CD4-positive, alpha-beta memory T cell (primary cell): ENCODE results near the gene IGFALS. TPM values are rescaled to one million over a fixed set of nuclear protein-coding genes. Genes with fewer than 3 reads are reported as not detected.

Experiments used
- CTCF ChIA-PET: fragments of 350-600 bp; sonication (Branson Sonifier 250); formaldehyde crosslinking; loops from one replicate; lab custom pipeline; 2021; ENCODE audit warnings: inconsistent platforms; ENCODE audit not compliant: partially characterized antibody; lab: Charles Lee
- POLR2A ChIA-PET: fragments of 350-600 bp; sonication (Branson Sonifier 250); formaldehyde crosslinking; loops from one replicate; lab custom pipeline; 2021; ENCODE audit not compliant: partially characterized antibody; lab: Charles Lee
- DNase-seq, 5 donors: peaks; one replicate each; pipeline versions ENCODE4 v3.0.0 to v3.0.0-alpha.2; 2020 to 2022; ENCODE audit warnings: mixed read lengths in 1 of 5
- H3K27ac ChIP-seq: one replicate; pipeline ENCODE4 v1.7.0; 2013; ENCODE audit warnings: low read depth, low read length
- H3K27me3 ChIP-seq: 2 replicates; pipeline ENCODE4 v1.7.0; 2013; ENCODE audit warnings: mild to moderate bottlenecking, low read length, moderate library complexity; ENCODE audit not compliant: insufficient read depth
- H3K36me3 ChIP-seq: 2 replicates; pipeline ENCODE4 v1.7.0; 2013; ENCODE audit warnings: mild to moderate bottlenecking, low read length, moderate library complexity; ENCODE audit not compliant: insufficient read depth
- H3K4me1 ChIP-seq: 2 replicates; pipeline ENCODE4 v1.7.0; 2013; ENCODE audit warnings: mild to moderate bottlenecking, low read length, moderate library complexity; ENCODE audit not compliant: insufficient read depth
- H3K4me3 ChIP-seq, 2 donors: one replicate each; pipeline ENCODE4 v1.7.0; 2013; ENCODE audit warnings: low read length in 2 of 2, mild to moderate bottlenecking in 1 of 2
- H3K9me3 ChIP-seq, 2 donors: one replicate each; pipeline ENCODE4 v1.7.0; 2013; ENCODE audit warnings: low read length in 2 of 2, control low read depth in 1 of 2; ENCODE audit not compliant: control insufficient read depth in 1 of 2
- H3K27ac Mint-ChIP-seq, 7 donors: one replicate each; pipeline ENCODE4 v1.8.0; 2020 to 2021; ENCODE audit warnings: mixed read lengths in 7 of 7, mild to moderate bottlenecking in 6 of 7, inconsistent platforms in 3 of 7, moderate library complexity in 3 of 7
- H3K27me3 Mint-ChIP-seq, 2 donors: one replicate each; pipeline ENCODE4 v1.8.0; 2020 to 2021; ENCODE audit warnings: mixed read lengths in 2 of 2
- H3K36me3 Mint-ChIP-seq, 2 donors: one replicate each; pipeline ENCODE4 v1.8.0; 2020 to 2021; ENCODE audit warnings: mixed read lengths in 2 of 2, inconsistent platforms in 1 of 2, mild to moderate bottlenecking in 1 of 2
- H3K4me1 Mint-ChIP-seq, 4 donors: one replicate each; pipeline ENCODE4 v1.8.0; 2020 to 2021; ENCODE audit warnings: mixed read lengths in 4 of 4, mild to moderate bottlenecking in 1 of 4
- H3K4me3 Mint-ChIP-seq, 8 donors: one replicate each; pipeline ENCODE4 v1.8.0; 2020 to 2021; ENCODE audit warnings: mixed read lengths in 8 of 8, mild to moderate bottlenecking in 7 of 8, moderate library complexity in 6 of 8, inconsistent platforms in 3 of 8
- H3K9me3 Mint-ChIP-seq, 8 donors: one replicate each; pipeline ENCODE4 v1.8.0; 2020 to 2021; ENCODE audit warnings: mixed read lengths in 8 of 8, mild to moderate bottlenecking in 5 of 8, inconsistent platforms in 3 of 8, moderate library complexity in 1 of 8
- intact Hi-C: fragments of 100-400 bp; cut with micrococcal nuclease; formaldehyde crosslinking; loops from one replicate; pipeline ENCODE4 v1.15.1; 2023
- polyA plus RNA-seq, 2 donors: library from polyadenylated mRNA; unstranded; fragments of 300-500 nt; fragmentation: Illumina TruSeq; gene quantifications; one replicate each; pipeline ENCODE4 v1.2.3, GENCODE V29; 2021
- total RNA-seq, 2 experiments: library from RNA; stranded (reverse); gene quantifications; one replicate each; pipeline ENCODE4 v1.2.3, GENCODE V29; 2021

Gene IGFALS
- total and polyA plus RNA-seq, 4 experiments from 2014 or later, result 0.29 to 0.36 TPM; not detected in 2

DNA sequence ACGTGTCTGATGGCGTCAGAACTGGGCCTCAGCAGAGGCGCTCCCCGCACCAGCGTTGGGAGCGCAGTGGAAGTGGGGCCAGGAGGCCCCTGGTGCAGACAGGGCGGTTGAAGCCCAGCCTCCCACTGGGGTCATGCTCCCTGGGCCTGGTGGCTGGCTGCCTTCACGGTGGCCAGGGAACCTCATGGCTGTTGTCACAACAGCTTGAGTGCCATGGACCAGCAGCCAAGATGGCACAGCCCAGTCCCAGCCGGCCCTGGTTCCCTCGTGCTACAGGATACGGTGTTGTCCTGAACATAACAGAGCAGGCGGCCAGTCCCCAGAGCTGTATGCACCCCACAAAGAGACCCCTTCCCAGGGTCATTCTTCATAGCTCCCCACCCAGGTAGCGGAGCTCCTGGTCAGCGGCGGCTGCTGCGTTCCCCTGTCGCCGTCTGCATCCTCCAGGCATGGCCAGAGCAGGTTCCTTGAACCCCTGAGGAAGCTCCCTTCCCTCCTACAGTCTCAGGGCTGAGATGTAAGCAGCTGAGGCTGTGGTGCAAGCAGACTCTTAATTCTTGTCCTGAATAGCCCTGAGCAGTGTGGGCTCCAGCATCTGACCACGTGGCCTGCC lies 51.8 kb downstream of the IGFALS start:
- Mint-ChIP-seq H3K27me3 (no peaks in the 10 kb centered on the region), H3K27ac (peak overlapping the region in 1 of 7 donors; percentile 41), H3K4me1 (no peaks in the 10 kb centered on the region), H3K4me3 (no peak overlapping the region), H3K36me3 (peaks cover 9 to 20% of the 10 kb centered on the region in 2 donors), H3K9me3 (no peaks in the 10 kb centered on the region)
- ChIA-PET CTCF (interaction anchor here (0.9 kb wide), 1 partner anchor 18 kb away, joined by 3 read pairs; no protein-coding TSS in a partner anchor), POLR2A (interaction anchor here (0.6 kb wide), 1 partner anchor 77 kb away, joined by 3 read pairs; no protein-coding TSS in a partner anchor)
- H3K9me3 ChIP-seq, result no peaks in the 10 kb centered on the region
- H3K4me3 ChIP-seq, result no peak overlapping the region
- no peaks in the 10 kb centered on the region for H3K4me1 ChIP-seq
- H3K27me3 ChIP-seq, result no peaks in the 10 kb centered on the region
- intact Hi-C loops, result loop anchor here (5.0 kb wide), 1 partner anchor 74 kb away; no protein-coding TSS in a partner anchor
- H3K36me3 ChIP-seq, result peaks cover 27% of the 10 kb centered on the region
- no peak for DNase-seq
- H3K27ac ChIP-seq, result no peak overlapping the region

DNA sequence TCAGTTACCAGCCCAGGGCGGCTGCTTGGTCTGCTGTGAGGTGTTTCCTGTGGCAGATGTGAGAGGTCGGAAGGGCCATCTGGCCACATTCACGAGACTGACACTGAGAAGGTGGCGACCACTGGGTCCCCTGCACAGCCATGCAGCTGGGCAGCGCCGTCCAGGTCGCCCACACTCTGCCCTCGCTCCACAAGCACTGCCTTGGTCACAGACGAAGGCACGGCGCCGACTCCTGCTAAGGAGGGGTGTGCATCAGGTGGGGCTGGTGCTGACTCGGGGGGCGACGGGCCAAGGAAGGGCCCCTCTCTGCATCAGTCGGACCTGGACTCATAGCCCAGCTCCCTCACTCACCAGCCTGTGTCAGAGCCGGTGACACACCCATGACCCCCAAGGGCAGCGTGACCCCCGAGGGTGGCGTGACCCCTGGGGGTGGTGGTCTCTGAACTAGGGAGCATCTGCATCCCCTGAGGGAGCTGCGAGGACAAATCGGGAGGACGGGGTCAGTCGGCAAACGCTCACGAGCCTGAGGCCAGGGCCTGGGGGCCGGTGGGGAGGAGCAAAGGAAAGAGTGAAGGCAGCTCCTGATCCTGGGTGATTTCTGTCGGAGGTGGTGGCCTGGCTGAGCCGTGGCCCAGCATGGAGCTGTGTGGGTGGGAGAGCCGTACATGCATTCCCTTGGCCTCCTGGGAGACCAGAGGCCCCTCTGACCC lies 52.6 kb downstream of the IGFALS start:
- H3K9me3 ChIP-seq, result no peaks in the 10 kb centered on the region
- H3K36me3 ChIP-seq, result peaks cover 25% of the 10 kb centered on the region
- no peaks in the 10 kb centered on the region for H3K27me3 ChIP-seq
- intact Hi-C loops, result loop anchor here (5.0 kb wide), 1 partner anchor 74 kb away; no protein-coding TSS in a partner anchor
- Mint-ChIP-seq H3K4me1 (no peaks in the 10 kb centered on the region), H3K4me3 (no peak overlapping the region), H3K36me3 (peaks cover 9 to 19% of the 10 kb centered on the region in 2 donors), H3K9me3 (no peaks in the 10 kb centered on the region), H3K27me3 (no peaks in the 10 kb centered on the region), H3K27ac (no peak overlapping the region)
- ChIA-PET CTCF (no interaction called here), POLR2A (interaction anchor here (0.6 kb wide), 1 partner anchor 77 kb away, joined by 3 read pairs; no protein-coding TSS in a partner anchor)
- DNase-seq, result peak in 1 of 5 donors; percentile 27
- no peak overlapping the region for H3K27ac ChIP-seq
- H3K4me3 ChIP-seq, result no peak overlapping the region
- H3K4me1 ChIP-seq, result no peaks in the 10 kb centered on the region

Other genes with a start within 250 kb of the IGFALS start
- gene IFT140, start 181.6 kb downstream of the IGFALS start, total RNA-seq, result 1 to 10 TPM; 5.5 to 7.3 TPM
- 1 to 10 TPM; 3.3 to 3.8 TPM for gene IFT140, start 181.6 kb downstream of the IGFALS start, polyA plus RNA-seq
- gene CRAMP1, start 181.3 kb downstream of the IGFALS start, total RNA-seq, result 10 to 100 TPM; 27.3 to 33.8 TPM
- gene CRAMP1, start 181.3 kb downstream of the IGFALS start, polyA plus RNA-seq, result 1 to 10 TPM in 1 of 2 donors, under 1 TPM in 1; 0.55 to 5.1 TPM
- gene JPT2, start 115.4 kb downstream of the IGFALS start, total RNA-seq, result 10 to 100 TPM; 38.1 to 43.1 TPM
- gene JPT2, start 115.4 kb downstream of the IGFALS start, polyA plus RNA-seq, result 10 to 100 TPM in 1 of 2 donors, 1 to 10 TPM in 1; 4.8 to 10.7 TPM
- gene MAPK8IP3, start 87.5 kb downstream of the IGFALS start, total RNA-seq, result 100 to 1,000 TPM; 238 to 248 TPM
- 1 to 10 TPM in 1 of 2 donors, under 1 TPM in 1; 0.86 to 4.6 TPM for gene MAPK8IP3, start 87.5 kb downstream of the IGFALS start, polyA plus RNA-seq
- 10 to 100 TPM; 84.2 to 88.6 TPM for gene NME3, start 22.2 kb downstream of the IGFALS start, total RNA-seq
- gene NME3, start 22.2 kb downstream of the IGFALS start, polyA plus RNA-seq, result 10 to 100 TPM; 64.1 to 70.4 TPM
- gene EME2, start 20.9 kb downstream of the IGFALS start, total RNA-seq, result 10 to 100 TPM; 32.9 to 33.1 TPM
- gene EME2, start 20.9 kb downstream of the IGFALS start, polyA plus RNA-seq, result 1 to 10 TPM in 1 of 2 donors, under 1 TPM in 1; 0.30 to 1.5 TPM
- gene MRPS34, start 20.6 kb downstream of the IGFALS start, total RNA-seq, result 10 to 100 TPM; 57.6 to 67.3 TPM
- gene MRPS34, start 20.6 kb downstream of the IGFALS start, polyA plus RNA-seq, result 100 to 1,000 TPM; 138 to 151 TPM
- gene SPSB3, start 11.1 kb downstream of the IGFALS start, total RNA-seq, result 100 to 1,000 TPM; 133 to 144 TPM
- 10 to 100 TPM; 56.6 to 72.9 TPM for gene SPSB3, start 11.1 kb downstream of the IGFALS start, polyA plus RNA-seq
- 10 to 100 TPM; 55.9 to 59.4 TPM for gene NUBP2, start 10.7 kb downstream of the IGFALS start, total RNA-seq
- 10 to 100 TPM; 77.6 to 98.9 TPM for gene NUBP2, start 10.7 kb downstream of the IGFALS start, polyA plus RNA-seq
- 10 to 100 TPM; 73.7 to 77.8 TPM for gene HAGH, start 33.1 kb upstream of the IGFALS start, total RNA-seq
- gene HAGH, start 33.1 kb upstream of the IGFALS start, polyA plus RNA-seq, result 10 to 100 TPM; 54.3 to 63.2 TPM
- gene FAHD1, start 33.5 kb upstream of the IGFALS start, total RNA-seq, result 1 to 10 TPM; 7.8 to 9.6 TPM
- 10 to 100 TPM; 22.3 to 23.2 TPM for gene FAHD1, start 33.5 kb upstream of the IGFALS start, polyA plus RNA-seq
- gene MEIOB, start 78.5 kb upstream of the IGFALS start, total RNA-seq, result not detected
- gene MEIOB, start 78.5 kb upstream of the IGFALS start, polyA plus RNA-seq, result not detected
- not detected for gene HS3ST6, start 124.7 kb upstream of the IGFALS start, total RNA-seq
- not detected for gene HS3ST6, start 124.7 kb upstream of the IGFALS start, polyA plus RNA-seq
- 10 to 100 TPM in 1 of 2 experiments, 1 to 10 TPM in 1; 9.3 to 10.6 TPM for gene MSRB1, start 149.5 kb upstream of the IGFALS start, total RNA-seq
- gene MSRB1, start 149.5 kb upstream of the IGFALS start, polyA plus RNA-seq, result 10 to 100 TPM; 20.4 to 30.5 TPM
- gene RPL3L, start 161.0 kb upstream of the IGFALS start, total RNA-seq, result not detected
- gene RPL3L, start 161.0 kb upstream of the IGFALS start, polyA plus RNA-seq, result not detected
- 10 to 100 TPM; 76.5 to 86.2 TPM for gene NDUFB10, start 165.8 kb upstream of the IGFALS start, total RNA-seq
- gene NDUFB10, start 165.8 kb upstream of the IGFALS start, polyA plus RNA-seq, result 100 to 1,000 TPM; 205 to 223 TPM
- 1,000 to 10,000 TPM; 2,828 to 2,894 TPM for gene RPS2, start 171.1 kb upstream of the IGFALS start, total RNA-seq
- gene RPS2, start 171.1 kb upstream of the IGFALS start, polyA plus RNA-seq, result 1,000 to 10,000 TPM; 6,382 to 6,826 TPM
- not detected for gene RNF151, start 173.2 kb upstream of the IGFALS start, total RNA-seq
- not detected for gene RNF151, start 173.2 kb upstream of the IGFALS start, polyA plus RNA-seq
- 10 to 100 TPM; 33.2 to 35.0 TPM for gene TBL3, start 178.3 kb upstream of the IGFALS start, total RNA-seq
- 10 to 100 TPM; 44.1 to 47.6 TPM for gene TBL3, start 178.3 kb upstream of the IGFALS start, polyA plus RNA-seq
- gene NOXO1, start 187.8 kb upstream of the IGFALS start, total RNA-seq, result under 1 TPM; 0.47 to 0.84 TPM
- under 1 TPM; 0.50 to 0.54 TPM for gene NOXO1, start 187.8 kb upstream of the IGFALS start, polyA plus RNA-seq
- gene GFER, start 190.5 kb upstream of the IGFALS start, total RNA-seq, result 10 to 100 TPM; 19.6 to 22.6 TPM
- gene GFER, start 190.5 kb upstream of the IGFALS start, polyA plus RNA-seq, result 10 to 100 TPM; 32.2 to 35.7 TPM
- 1 to 10 TPM; 1.6 TPM for gene SYNGR3, start 196.3 kb upstream of the IGFALS start, total RNA-seq
- 1 to 10 TPM in 1 of 2 donors, under 1 TPM in 1; 0.50 to 2.2 TPM for gene SYNGR3, start 196.3 kb upstream of the IGFALS start, polyA plus RNA-seq
- 10 to 100 TPM; 48.5 to 49.8 TPM for gene ZNF598, start 216.1 kb upstream of the IGFALS start, total RNA-seq
- 10 to 100 TPM in 1 of 2 donors, 1 to 10 TPM in 1; 3.1 to 10.0 TPM for gene ZNF598, start 216.1 kb upstream of the IGFALS start, polyA plus RNA-seq
- not detected for gene NPW, start 226.1 kb upstream of the IGFALS start, total RNA-seq
- gene NPW, start 226.1 kb upstream of the IGFALS start, polyA plus RNA-seq, result not detected
- gene NHERF2, start 233.2 kb upstream of the IGFALS start, total RNA-seq, result 1 to 10 TPM; 1.7 to 2.1 TPM
- gene NHERF2, start 233.2 kb upstream of the IGFALS start, polyA plus RNA-seq, result under 1 TPM; 0.16 to 0.40 TPM